GM12874 (cell line): ENCODE measurements around the gene HOXA6.
A peak's percentile ranks its signal among the peaks of the same experiment; 100 is the strongest.

Experiments used
- CTCF ChIP-seq: IDR thresholded peaks from 2 replicates; pipeline ENCODE4 v1.5.1; 2011; ENCODE audit warnings: low read depth, mild to moderate bottlenecking, control low read depth, low read length, moderate library complexity; ENCODE audit not compliant: insufficient read depth

The HOXA6 gene

GRCh38 chr7:27151341-27151930, 3.9 kb upstream of the HOXA6 start:
- TF ChIP-seq CTCF: peak; percentile 6; the same call in 1 of the 2 replicates

DNA sequence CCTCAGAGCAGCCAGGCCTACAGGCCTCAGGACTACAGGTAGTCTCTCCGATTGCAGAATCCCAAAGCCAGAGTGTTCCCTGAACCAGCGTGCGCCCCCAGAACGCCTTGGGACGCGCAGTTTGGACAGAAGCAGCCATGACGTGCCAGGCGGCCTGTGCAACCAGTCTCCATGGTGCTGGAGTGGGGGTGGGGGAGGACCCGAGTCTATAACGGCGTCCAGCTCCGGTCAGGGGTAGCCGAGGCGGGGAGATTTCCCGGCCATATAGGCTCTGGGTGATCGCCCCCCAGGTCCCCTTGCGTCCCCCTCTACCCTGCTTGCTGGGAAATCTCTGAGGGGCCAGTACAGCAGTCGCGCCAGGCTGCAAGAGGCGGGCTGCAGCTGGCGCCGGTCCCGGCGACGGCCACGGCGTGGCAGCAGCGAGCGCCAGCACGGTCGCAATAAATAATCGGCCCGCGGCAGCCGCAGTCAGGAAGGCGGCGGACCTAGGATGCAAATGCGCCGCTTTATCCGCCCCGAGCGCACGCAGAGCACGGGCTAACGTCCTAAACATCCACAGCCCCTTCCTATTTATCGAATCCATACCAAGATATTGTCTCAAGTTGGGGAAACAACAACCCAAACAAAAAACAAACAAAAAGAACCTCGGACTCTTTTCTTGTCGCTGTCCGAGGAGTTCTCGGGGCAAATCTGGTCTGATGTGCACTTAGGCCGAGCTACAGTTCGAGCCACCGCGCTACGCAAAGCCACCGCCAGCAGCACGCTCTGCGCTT, 3.2 kb upstream of the HOXA6 start:
- peak; percentile 94 for TF ChIP-seq CTCF

GRCh38 chr7:27149842-27150567, 2.4 kb upstream of the HOXA6 start:
- TF ChIP-seq CTCF: no peak

GRCh38 chr7:27148756-27149641, 1.4 kb upstream of the HOXA6 start:
- no peak for TF ChIP-seq CTCF

DNA sequence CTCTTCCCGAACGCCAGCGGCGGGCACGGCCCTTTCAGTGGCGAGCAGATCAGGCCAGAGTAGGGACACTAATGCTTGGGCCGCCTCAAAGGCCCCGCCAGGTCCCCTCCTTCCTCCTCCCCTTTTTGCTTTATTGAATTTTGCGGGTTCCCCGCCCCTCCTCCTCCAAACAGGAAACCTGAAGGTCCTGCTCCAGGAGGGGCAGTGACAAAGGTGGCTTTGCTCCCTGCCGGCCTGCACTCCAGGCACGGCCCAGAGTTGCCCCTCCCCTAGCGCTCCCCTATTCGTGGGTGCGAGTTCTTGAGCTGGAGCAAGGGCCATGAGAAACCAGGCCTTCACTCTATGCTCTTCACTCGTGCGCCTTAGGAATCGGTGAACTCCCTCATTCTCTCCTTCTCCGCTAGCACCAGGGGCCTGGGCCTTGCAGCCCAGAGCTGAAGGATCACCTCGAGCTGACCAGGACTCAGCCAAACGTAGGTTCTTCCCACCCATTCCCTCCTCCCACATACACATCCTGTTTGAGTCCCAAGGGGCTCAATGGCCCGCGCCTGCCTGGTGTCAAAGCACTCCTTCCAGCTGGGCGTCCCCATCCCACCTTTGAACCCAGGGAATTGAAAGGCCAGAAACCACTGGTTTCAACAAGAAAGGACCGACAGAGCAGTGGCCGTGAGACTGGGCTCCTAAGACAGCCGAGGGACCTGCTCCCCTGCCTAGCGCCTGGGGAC, 619 bp upstream of the HOXA6 start:
- no peak for TF ChIP-seq CTCF

DNA sequence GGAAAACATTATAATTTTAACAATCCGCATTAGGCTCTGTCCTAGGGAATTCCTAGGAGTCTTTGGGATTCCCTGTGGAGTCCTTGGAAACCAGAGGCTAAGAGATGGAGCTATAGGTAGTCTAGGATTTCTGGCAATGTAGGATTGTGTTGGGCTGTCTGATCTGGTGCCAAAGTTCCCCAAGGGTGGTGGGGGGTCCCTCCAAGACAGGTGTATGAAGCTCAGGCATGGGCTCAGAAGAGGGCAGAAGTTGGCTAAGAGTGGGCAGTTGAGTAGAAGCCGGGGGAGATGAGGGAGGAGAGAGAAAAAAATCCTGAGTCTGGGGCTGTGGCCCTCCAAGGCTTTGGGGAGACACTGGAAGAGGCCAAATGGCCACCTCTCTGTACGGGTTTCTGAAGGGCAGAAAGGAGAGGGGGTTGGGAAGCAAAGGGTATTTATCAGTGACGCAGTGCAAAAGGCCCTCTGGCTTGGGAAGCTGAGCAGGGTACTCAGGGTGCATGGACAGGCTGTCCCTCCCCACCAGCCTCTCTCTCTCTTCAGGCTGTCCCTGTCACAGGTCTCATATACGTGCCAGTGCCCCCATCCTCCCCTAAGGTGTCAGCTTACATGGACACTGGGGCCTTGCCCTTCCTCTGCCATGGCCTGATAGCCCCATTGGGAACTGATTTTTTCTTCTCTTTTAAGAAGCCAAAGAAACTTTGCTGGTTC, 929 bp downstream of the HOXA6 start:
- no peak for TF ChIP-seq CTCF
